IMR-90 (cell line): ENCODE data around the gene KCNQ1.

Source experiments
- CEBPB ChIP-seq: IDR thresholded peaks from 2 replicates; pipeline ENCODE4 v1.6.1; 2012; ENCODE audit warnings: low read depth, low read length, improper control_type of control experiment
- MAFK ChIP-seq: IDR thresholded peaks from 2 replicates; pipeline ENCODE4 v1.6.1; 2012; ENCODE audit warnings: low read depth, low read length, improper control_type of control experiment
- MAZ ChIP-seq: IDR thresholded peaks from 2 replicates; pipeline ENCODE4 v1.6.1; 2012; ENCODE audit warnings: low read depth, mild to moderate bottlenecking, low read length, improper control_type of control experiment, moderate library complexity, borderline replicate concordance
- POLR2A ChIP-seq: IDR thresholded peaks from 2 replicates; pipeline ENCODE4 v1.6.1; 2012; ENCODE audit warnings: mild to moderate bottlenecking, low read depth, low read length
- RAD21 ChIP-seq: IDR thresholded peaks from 2 replicates; pipeline ENCODE4 v1.6.1; 2012; ENCODE audit warnings: low read length, improper control_type of control experiment
- RCOR1 ChIP-seq: IDR thresholded peaks from 2 replicates; pipeline ENCODE4 v1.6.1; 2012; ENCODE audit warnings: mild to moderate bottlenecking, low read length, improper control_type of control experiment; ENCODE audit not compliant: insufficient replicate concordance
- RFX5 ChIP-seq: IDR thresholded peaks from 2 replicates; pipeline ENCODE4 v1.8.0; 2012; ENCODE audit warnings: low read depth, mild to moderate bottlenecking, low read length, moderate library complexity
- TF ChIP-seq, protein P1 (sequence below): conservative IDR thresholded peaks from 2 replicates; pipeline ENCODE4 v1.5.1; 2012; ENCODE audit warnings: mild to moderate bottlenecking, low read depth, low read length, improper control_type of control experiment
- TF ChIP-seq, protein P2 (sequence below): fragments of 150-350 bp; IDR thresholded peaks from 2 replicates; pipeline ENCODE4 v1.6.1; 2017; ENCODE audit warnings: mild to moderate bottlenecking, antibody characterized with exemption, low read length, low read depth
- TF ChIP-seq, protein P3 (sequence below): fragments of 150-350 bp; IDR thresholded peaks from 2 replicates; pipeline ENCODE4 v1.6.1; 2016; ENCODE audit warnings: low read depth, mild to moderate bottlenecking, low read length, moderate library complexity, borderline replicate concordance

DNA sequence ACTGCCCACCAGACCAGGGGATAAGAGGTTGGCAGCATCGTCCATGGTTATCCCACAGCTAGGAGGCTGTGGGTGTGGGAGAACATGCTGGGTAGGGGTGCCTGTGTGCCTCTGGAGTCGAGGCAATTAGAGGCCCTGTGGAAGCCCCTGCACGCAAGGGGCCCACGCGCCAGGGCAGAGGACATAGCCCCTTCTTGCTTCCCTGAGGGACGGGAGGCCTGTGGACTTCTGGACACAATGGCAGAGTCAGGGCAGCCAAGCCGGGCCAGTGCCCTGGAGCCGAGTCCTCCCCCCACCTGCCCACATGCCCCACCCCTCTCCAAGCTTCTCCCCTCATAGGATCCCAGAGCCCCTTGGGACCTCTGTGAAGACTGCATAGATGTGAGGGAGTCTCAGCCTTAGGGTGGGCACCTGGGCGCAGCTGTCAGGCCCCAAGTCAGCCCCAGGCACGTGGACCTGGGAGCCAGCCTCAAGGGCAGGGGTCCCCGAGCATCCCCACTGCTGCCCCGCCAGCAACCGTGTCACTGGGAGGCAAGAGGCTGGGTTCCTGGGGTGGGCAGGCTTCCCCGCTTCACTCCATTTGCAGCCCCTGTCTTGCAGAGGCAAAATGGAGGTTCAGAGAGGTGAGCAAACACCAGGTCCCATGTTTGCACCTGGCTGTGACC is 388.4 kb downstream of the KCNQ1 start:
- TF ChIP-seq RAD21 (no peak), RFX5 (no peak), RCOR1 (no peak), MAZ (no peak), POLR2A (no peak), CEBPB (no peak), MAFK (no peak)
- TF ChIP-seq, protein P1, sequence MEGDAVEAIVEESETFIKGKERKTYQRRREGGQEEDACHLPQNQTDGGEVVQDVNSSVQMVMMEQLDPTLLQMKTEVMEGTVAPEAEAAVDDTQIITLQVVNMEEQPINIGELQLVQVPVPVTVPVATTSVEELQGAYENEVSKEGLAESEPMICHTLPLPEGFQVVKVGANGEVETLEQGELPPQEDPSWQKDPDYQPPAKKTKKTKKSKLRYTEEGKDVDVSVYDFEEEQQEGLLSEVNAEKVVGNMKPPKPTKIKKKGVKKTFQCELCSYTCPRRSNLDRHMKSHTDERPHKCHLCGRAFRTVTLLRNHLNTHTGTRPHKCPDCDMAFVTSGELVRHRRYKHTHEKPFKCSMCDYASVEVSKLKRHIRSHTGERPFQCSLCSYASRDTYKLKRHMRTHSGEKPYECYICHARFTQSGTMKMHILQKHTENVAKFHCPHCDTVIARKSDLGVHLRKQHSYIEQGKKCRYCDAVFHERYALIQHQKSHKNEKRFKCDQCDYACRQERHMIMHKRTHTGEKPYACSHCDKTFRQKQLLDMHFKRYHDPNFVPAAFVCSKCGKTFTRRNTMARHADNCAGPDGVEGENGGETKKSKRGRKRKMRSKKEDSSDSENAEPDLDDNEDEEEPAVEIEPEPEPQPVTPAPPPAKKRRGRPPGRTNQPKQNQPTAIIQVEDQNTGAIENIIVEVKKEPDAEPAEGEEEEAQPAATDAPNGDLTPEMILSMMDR, result no peak
- TF ChIP-seq, protein P2, sequence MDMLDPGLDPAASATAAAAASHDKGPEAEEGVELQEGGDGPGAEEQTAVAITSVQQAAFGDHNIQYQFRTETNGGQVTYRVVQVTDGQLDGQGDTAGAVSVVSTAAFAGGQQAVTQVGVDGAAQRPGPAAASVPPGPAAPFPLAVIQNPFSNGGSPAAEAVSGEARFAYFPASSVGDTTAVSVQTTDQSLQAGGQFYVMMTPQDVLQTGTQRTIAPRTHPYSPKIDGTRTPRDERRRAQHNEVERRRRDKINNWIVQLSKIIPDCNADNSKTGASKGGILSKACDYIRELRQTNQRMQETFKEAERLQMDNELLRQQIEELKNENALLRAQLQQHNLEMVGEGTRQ, result no peak
- TF ChIP-seq, protein P3, sequence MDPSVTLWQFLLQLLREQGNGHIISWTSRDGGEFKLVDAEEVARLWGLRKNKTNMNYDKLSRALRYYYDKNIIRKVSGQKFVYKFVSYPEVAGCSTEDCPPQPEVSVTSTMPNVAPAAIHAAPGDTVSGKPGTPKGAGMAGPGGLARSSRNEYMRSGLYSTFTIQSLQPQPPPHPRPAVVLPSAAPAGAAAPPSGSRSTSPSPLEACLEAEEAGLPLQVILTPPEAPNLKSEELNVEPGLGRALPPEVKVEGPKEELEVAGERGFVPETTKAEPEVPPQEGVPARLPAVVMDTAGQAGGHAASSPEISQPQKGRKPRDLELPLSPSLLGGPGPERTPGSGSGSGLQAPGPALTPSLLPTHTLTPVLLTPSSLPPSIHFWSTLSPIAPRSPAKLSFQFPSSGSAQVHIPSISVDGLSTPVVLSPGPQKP, result no peak
